NCI-H2196 (cell line): ENCODE data around the gene BNC1.

Experiments
- DNase-seq: peaks from one replicate; lab custom pipeline; 2025; ENCODE audit not compliant: unreplicated experiment; lab: John Stamatoyannopoulos, UW

The BNC1 gene

GRCh38 chr15:83284559-83285283 is at the start of gene BNC1:
BNC1 (minus strand) TSS chr15:83284664; CDS start chr15:83284628, 36 bp downstream.
- no peak for DNase-seq

- no peak for DNase-seq
Observed at GRCh38 chr15:83327041-83327440, 42.6 kb upstream of the BNC1 start.

GRCh38 chr15:83324799-83325198 is 40.3 kb upstream of the BNC1 start:
- DNase-seq: no peak

GRCh38 chr15:83323296-83323711 is 38.8 kb upstream of the BNC1 start:
- DNase-seq: no peak

- no peak for DNase-seq
Observed at GRCh38 chr15:83322691-83323090, 38.2 kb upstream of the BNC1 start.

GRCh38 chr15:83322061-83322460 is 37.6 kb upstream of the BNC1 start:
- no peak for DNase-seq

- DNase-seq: no peak
Observed at GRCh38 chr15:83320844-83321243, 36.4 kb upstream of the BNC1 start.

- DNase-seq: no peak
Observed at GRCh38 chr15:83320404-83320803, 35.9 kb upstream of the BNC1 start.

GRCh38 chr15:83319771-83320170 is 35.3 kb upstream of the BNC1 start:
- no peak for DNase-seq

- no peak for DNase-seq
Observed at GRCh38 chr15:83318861-83319415, 34.5 kb upstream of the BNC1 start.

GRCh38 chr15:83318036-83318435 is 33.6 kb upstream of the BNC1 start:
- DNase-seq: no peak

GRCh38 chr15:83312071-83312470 is 27.6 kb upstream of the BNC1 start:
- no peak for DNase-seq

- no peak for DNase-seq
Observed at GRCh38 chr15:83310521-83311456, 26.3 kb upstream of the BNC1 start.

- no peak for DNase-seq
Observed at GRCh38 chr15:83308671-83309070, 24.2 kb upstream of the BNC1 start.

GRCh38 chr15:83306561-83306960 is 22.1 kb upstream of the BNC1 start:
- no peak for DNase-seq

- no peak for DNase-seq
Observed at GRCh38 chr15:83305704-83306291, 21.3 kb upstream of the BNC1 start.

GRCh38 chr15:83304861-83305703 is 20.6 kb upstream of the BNC1 start:
- no peak for DNase-seq

- DNase-seq: no peak
Observed at GRCh38 chr15:83303535-83303934, 19.1 kb upstream of the BNC1 start.

- no peak for DNase-seq
Observed at GRCh38 chr15:83300826-83301225, 16.4 kb upstream of the BNC1 start.

GRCh38 chr15:83299462-83299861 is 15.0 kb upstream of the BNC1 start:
- no peak for DNase-seq

GRCh38 chr15:83295417-83295816 is 11.0 kb upstream of the BNC1 start:
- no peak for DNase-seq
